Gastroesophageal sphincter (tissue), 4 donors: ENCODE results near the gene DGKG. TPM values are rescaled to one million over a fixed set of nuclear protein-coding genes. Genes with fewer than 3 reads are reported as not detected.

ENCODE experiments used
- ATAC-seq: fragments of 150-250 bp; one replicate; pipeline ENCODE4 v1.9.1; 2016; ENCODE audit warnings: mild to moderate bottlenecking, moderate library complexity
- H3K27ac ChIP-seq, 4 donors: fragments of 200-600 bp; sonication (generic) in 3 of 4; 1 replicate in 3 of 4; 2 replicates in 1 of 4; pipeline ENCODE4 v1.5.1; 2016 to 2019
- H3K27me3 ChIP-seq: fragments of 200-600 bp; sonication (generic); one replicate; pipeline ENCODE4 v1.5.1; 2019
- H3K36me3 ChIP-seq, 2 donors: fragments of 200-600 bp; sonication (generic); one replicate each; pipeline ENCODE4 v1.5.1; 2019; ENCODE audit warnings: control low read depth in 1 of 2
- H3K4me1 ChIP-seq, 3 donors: fragments of 200-600 bp; sonication (generic); 1 replicate in 2 of 3; 2 replicates in 1 of 3; pipeline ENCODE4 v1.5.1; 2016 to 2019; ENCODE audit warnings: control low read depth in 2 of 3
- H3K4me3 ChIP-seq, 2 donors: fragments of 200-600 bp; sonication (generic); one replicate each; pipeline ENCODE4 v1.5.1; 2019; ENCODE audit warnings: mild to moderate bottlenecking in 1 of 2, moderate library complexity in 1 of 2
- H3K9me3 ChIP-seq, 3 donors: fragments of 200-600 bp; sonication (generic); one replicate each; pipeline ENCODE4 v1.5.1; 2017 to 2019; ENCODE audit warnings: control low read depth in 2 of 3
- CTCF ChIP-seq, 4 experiments: fragments of 200-600 bp in 2 of 4; fragments of 450-650 bp in 2 of 4; sonication (generic) in 1 of 4; IDR thresholded peaks; one replicate each; pipeline ENCODE4 v1.5.1; 2017 to 2019; ENCODE audit warnings: antibody characterized with exemption in 4 of 4, mild to moderate bottlenecking in 2 of 4, moderate library complexity in 2 of 4
- EP300 ChIP-seq: sonication (generic); formaldehyde crosslinking; IDR thresholded peaks from one replicate; pipeline ENCODE4 v1.6.1; 2017; ENCODE audit warnings: antibody characterized with exemption, mild to moderate bottlenecking
- POLR2A ChIP-seq, 2 donors: fragments of 450-650 bp; IDR thresholded peaks; one replicate each; pipeline ENCODE4 v1.6.1; 2017; ENCODE audit warnings: antibody characterized with exemption in 2 of 2, mild to moderate bottlenecking in 2 of 2, moderate library complexity in 1 of 2
- POLR2AphosphoS5 ChIP-seq: sonication (generic); formaldehyde crosslinking; IDR thresholded peaks from one replicate; pipeline ENCODE4 v1.6.1; 2017; ENCODE audit warnings: antibody characterized with exemption
- WGBS, 2 donors: methylation state at CpG; one replicate each; pipeline ENCODE4 v1.1.5; 2018; ENCODE audit warnings: low coverage in 1 of 2; 5-methylcytosine and 5-hydroxymethylcytosine counted together
- total RNA-seq, 4 donors: library from RNA; depleted of rRNA; stranded (reverse); fragments of >200 nt; gene quantifications; one replicate each; pipeline ENCODE4 v1.1.0, GENCODE V29; 2016

Gene DGKG
- total RNA-seq, 4 donors from 2014 or later: 46.3 to 134 (median 90.4) TPM

DNA sequence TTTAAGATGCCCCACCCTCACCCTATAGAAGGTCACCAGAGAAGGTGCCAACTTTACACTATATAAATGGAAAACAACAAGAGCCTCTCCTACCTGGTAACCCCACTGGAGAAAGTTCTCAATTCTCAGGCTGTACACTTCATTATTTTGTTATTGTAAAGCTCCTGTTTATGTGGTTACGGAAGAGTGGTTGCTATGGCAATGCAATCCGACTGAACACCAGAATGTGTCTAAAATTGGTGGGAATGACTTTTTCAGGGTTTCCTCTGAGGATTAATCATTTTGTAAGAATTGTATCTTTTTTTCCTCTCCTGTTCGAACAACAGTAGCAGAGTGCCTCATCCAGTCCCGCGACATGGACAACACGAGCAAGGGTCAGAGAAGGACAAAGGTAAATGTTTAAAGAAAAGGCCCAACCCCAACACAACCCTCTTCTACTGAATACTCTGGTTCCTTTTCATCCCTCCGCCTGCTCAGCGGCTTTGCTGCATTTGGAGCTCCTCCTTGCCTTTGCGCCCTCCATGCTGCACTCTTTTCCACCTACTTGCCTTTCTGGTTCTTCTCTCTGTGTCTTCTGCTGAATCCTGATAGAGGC, 45.3 kb downstream of the DGKG start:
- WGBS, 2 donors: 75% methylated on average over 9 of the region's 9 CpGs
- Histone ChIP-seq H3K4me3 (no peak overlapping the region), H3K27ac (no peak overlapping the region), H3K36me3 (peaks cover 0 to 38% of the 10 kb centered on the region in 2 donors), H3K4me1 (peaks cover 0 to 17% (median 0%) of the 10 kb centered on the region in 3 donors), H3K27me3 (no peaks in the 10 kb centered on the region), H3K9me3 (no peaks in the 10 kb centered on the region)
- ATAC-seq: no peak
- TF ChIP-seq POLR2A (IDR thresholded peaks at IDR 0.05): no peak
- no peak for TF ChIP-seq EP300
- no peak for TF ChIP-seq POLR2AphosphoS5
- TF ChIP-seq CTCF (IDR thresholded peaks at IDR 0.05): no peak

DNA sequence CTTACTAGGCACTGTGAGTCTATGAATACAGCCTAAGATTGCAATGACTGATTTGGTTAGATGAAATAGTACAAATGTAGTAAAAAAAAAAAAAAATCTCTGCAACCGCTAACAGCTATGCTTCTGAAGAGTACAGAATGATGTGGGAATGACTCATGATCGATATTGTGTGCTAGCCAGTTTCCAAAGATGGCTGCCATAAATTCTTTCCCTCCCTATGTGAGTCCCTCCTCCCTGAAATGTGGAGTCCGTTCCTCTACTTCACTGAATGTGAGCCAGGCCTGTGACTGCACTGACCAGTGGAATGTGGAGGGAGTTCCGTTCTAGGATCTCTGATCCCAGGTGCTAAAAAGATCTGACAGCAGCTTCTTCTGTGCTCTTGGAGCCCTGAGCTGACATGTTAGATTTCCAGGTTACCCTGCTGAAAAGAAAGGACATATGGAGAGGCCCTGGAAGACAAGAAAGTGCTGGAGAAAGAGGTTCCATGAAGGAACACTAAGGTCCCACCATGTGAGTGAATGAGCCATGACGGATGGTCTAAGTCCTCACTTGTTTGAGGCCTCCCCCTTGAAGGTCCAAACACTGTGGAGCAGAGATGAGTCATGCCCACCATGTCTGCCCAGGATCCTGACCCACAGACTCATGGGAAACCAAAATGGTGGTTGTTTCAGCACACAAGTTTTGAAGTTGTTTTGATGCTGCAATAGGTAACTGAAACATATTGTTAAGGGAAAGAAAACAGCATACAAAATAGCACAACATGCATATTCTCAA, 46.3 kb downstream of the DGKG start:
- Histone ChIP-seq H3K27me3 (no peaks in the 10 kb centered on the region), H3K4me3 (no peak overlapping the region), H3K36me3 (peaks cover 0 to 38% of the 10 kb centered on the region in 2 donors), H3K27ac (peak overlapping the region in 3 of 4 donors; percentile 10 to 19 (median 14)), H3K4me1 (peaks cover 0 to 26% (median 2%) of the 10 kb centered on the region in 3 donors), H3K9me3 (no peaks in the 10 kb centered on the region)
- no peak for TF ChIP-seq EP300
- ATAC-seq: peak; percentile 31
- 65 to 66% methylated on average over 5 of the region's 5 CpGs for WGBS, 2 donors

DNA sequence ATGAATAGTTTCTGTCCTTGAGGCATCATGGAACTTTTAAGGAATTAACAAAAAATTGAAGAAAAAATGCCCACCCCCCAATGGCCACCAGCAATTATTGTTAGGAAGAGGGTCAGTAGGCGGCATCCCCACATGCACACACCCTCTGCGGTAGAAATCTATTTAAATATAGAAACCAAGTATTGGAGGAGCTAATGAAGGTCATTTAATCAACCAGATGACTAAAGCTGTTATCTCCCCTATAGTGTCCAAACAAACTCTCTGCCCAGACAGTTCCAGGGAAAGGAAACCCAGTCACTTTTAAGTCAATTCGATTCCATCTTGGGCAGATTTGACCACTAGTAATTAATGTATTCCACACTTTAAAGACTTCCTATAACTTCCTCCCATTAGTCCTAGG, 47.1 kb downstream of the DGKG start:
- TF ChIP-seq CTCF (IDR thresholded peaks at IDR 0.05) (no peak), EP300 (no peak), POLR2AphosphoS5 (no peak), POLR2A (IDR thresholded peaks at IDR 0.05) (no peak)
- no peak overlapping the region for H3K27ac ChIP-seq
- no peaks in the 10 kb centered on the region for H3K9me3 ChIP-seq
- no peak overlapping the region for H3K4me3 ChIP-seq
- H3K4me1 ChIP-seq: peaks cover 0 to 32% (median 2%) of the 10 kb centered on the region in 3 donors
- WGBS, 2 donors: 82 to 90% methylated on average over 3 of the region's 3 CpGs
- H3K36me3 ChIP-seq: peaks cover 0 to 32% of the 10 kb centered on the region in 2 donors
- H3K27me3 ChIP-seq: no peaks in the 10 kb centered on the region
- no peak for ATAC-seq

- no peak for ATAC-seq
- Histone ChIP-seq H3K36me3 (peaks cover 0 to 10% of the 10 kb centered on the region in 2 donors), H3K4me1 (peaks cover 0 to 27% (median 2%) of the 10 kb centered on the region in 3 donors), H3K9me3 (no peaks in the 10 kb centered on the region), H3K27me3 (no peaks in the 10 kb centered on the region), H3K27ac (peak overlapping the region in 2 of 4 donors; percentile 24 to 44), H3K4me3 (no peak overlapping the region)
- TF ChIP-seq EP300 (no peak), POLR2AphosphoS5 (no peak), CTCF (IDR thresholded peaks at IDR 0.05) (no peak), POLR2A (IDR thresholded peaks at IDR 0.05) (no peak)
- WGBS, 2 donors: 63 to 76% methylated on average over 2 of the region's 3 CpGs
Measured at GRCh38 chr3:186311441-186311840, 50.6 kb downstream of the DGKG start.

DNA sequence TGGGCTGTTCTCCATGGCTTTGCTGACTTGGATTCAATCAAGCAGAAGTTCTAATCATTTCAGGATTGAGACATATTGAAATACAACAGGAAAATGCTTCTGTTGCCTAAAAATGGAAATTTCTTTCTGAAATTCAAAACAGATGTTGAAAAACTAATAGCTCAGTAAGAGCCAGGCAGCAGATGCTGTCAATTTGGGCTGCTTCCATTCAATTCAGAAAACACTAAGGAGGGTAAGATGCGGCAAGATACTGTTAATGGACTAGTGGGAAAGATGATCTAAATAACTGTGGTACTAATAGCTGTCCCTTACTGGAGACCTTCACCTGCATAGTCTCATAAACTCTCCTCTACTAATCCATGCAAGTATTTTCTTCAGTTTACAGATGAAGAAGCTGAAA, 53.5 kb downstream of the DGKG start:
- Histone ChIP-seq H3K9me3 (no peaks in the 10 kb centered on the region), H3K4me1 (peaks cover 0 to 25% (median 2%) of the 10 kb centered on the region in 3 donors), H3K4me3 (no peak overlapping the region), H3K27me3 (no peaks in the 10 kb centered on the region), H3K36me3 (peaks cover 9 to 34% of the 10 kb centered on the region in 2 donors), H3K27ac (no peak overlapping the region)
- TF ChIP-seq POLR2A (IDR thresholded peaks at IDR 0.05) (no peak), EP300 (no peak), POLR2AphosphoS5 (no peak), CTCF (IDR thresholded peaks at IDR 0.05) (no peak)
- WGBS, 2 donors: 90 to 100% methylated on average over 1 of the region's 1 CpG
- no peak for ATAC-seq
